Erythroblast (primary cell): ENCODE measurements around the gene PLA2G6.

Source experiments
- DNase-seq, 2 experiments: peaks; one replicate each; lab custom pipeline; 2025; lab: John Stamatoyannopoulos, UW
- GATA1 ChIP-seq: IDR thresholded peaks from 2 replicates; pipeline ENCODE4 v1.6.1; 2011; ENCODE audit warnings: low read depth, mild to moderate bottlenecking, control low read depth, low read length, moderate library complexity
- POLR2A ChIP-seq: IDR thresholded peaks from 2 replicates; pipeline ENCODE4 v1.6.1; 2011; ENCODE audit warnings: mild to moderate bottlenecking, low read length

The PLA2G6 gene

GRCh38 chr22:38066381-38067027 is 115.1 kb downstream of the PLA2G6 start:
- DNase-seq = no peak
- no peak for TF ChIP-seq POLR2A
- no peak for TF ChIP-seq GATA1

- TF ChIP-seq GATA1 (no peak), POLR2A (no peak)
- DNase-seq = no peak
These were observed 116.1 kb downstream of the PLA2G6 start for GRCh38 chr22:38065539-38065938.

- TF ChIP-seq POLR2A = no peak
- TF ChIP-seq GATA1 = no peak
- no peak for DNase-seq
These were observed 118.8 kb downstream of the PLA2G6 start for GRCh38 chr22:38062791-38063190.
